ENCODE measurements around the gene ICAM1. TPM values are rescaled to one million over a fixed set of nuclear protein-coding genes. Genes with fewer than 3 reads are reported as not detected.

Gene ICAM1
- total and polyA plus RNA-seq, 2 of the 13 experiments (the other 11 are each of a cell fraction or from before 2014, with no cell fraction given): 37.9 to 98.4 TPM

GRCh38 chr19:10332965-10333757 is 62.2 kb downstream of the ICAM1 start, which contains the start of gene RAVER1 (continued):
- TF ChIP-seq FLYWCH1 (CRISPR knock-in tag; IDR thresholded peaks at IDR 0.05) (no peak), ZBTB44 (CRISPR knock-in tag; IDR thresholded peaks at IDR 0.05) (0 out of 2 replicates have a peak, but pooled peaks have one; percentile 9), RFX5 (IDR thresholded peaks at IDR 0.05; ENCODE audit: low read depth, low read length) (no peak), TOPORS (CRISPR knock-in tag; IDR thresholded peaks at IDR 0.05) (no peak), ESRRA (CRISPR knock-in tag; IDR thresholded peaks at IDR 0.05; ENCODE audit: low read depth) (peak; percentile 63; the same call in 1 of the 2 replicates), ZNF710 (CRISPR knock-in tag; IDR thresholded peaks at IDR 0.05; ENCODE audit: borderline replicate concordance) (no peak), ZSCAN20 (CRISPR knock-in tag; IDR thresholded peaks at IDR 0.05; ENCODE audit: borderline replicate concordance) (no peak), KLF13 (CRISPR knock-in tag; IDR thresholded peaks at IDR 0.05) (no peak), IRX3 (CRISPR knock-in tag; IDR thresholded peaks at IDR 0.05; ENCODE audit: borderline replicate concordance, low read depth) (no peak), FOXA3 (CRISPR knock-in tag; IDR thresholded peaks at IDR 0.05) (no peak; the same call in 1 of the 2 replicates), ZNF367 (CRISPR knock-in tag; IDR thresholded peaks at IDR 0.05; ENCODE audit: borderline replicate concordance) (no peak), ZNF670 (CRISPR knock-in tag; IDR thresholded peaks at IDR 0.05; ENCODE audit: borderline replicate concordance) (no peak), EP300 (IDR thresholded peaks at IDR 0.05; ENCODE audit: low read depth in 2 of 2, low read length in 2 of 2) (no peak; a peak in 1 of 4 replicates), EP300 (CRISPR knock-in tag; IDR thresholded peaks at IDR 0.05; ENCODE audit: borderline replicate concordance) (peak; percentile 43; the same call in 1 of the 2 replicates), HCFC1 (IDR thresholded peaks at IDR 0.05; ENCODE audit: low read depth, low read length) (no peak), ZNF207 (IDR thresholded peaks at IDR 0.05; ENCODE audit: borderline replicate concordance) (no peak), ASH2L (IDR thresholded peaks at IDR 0.05; ENCODE audit: insufficient read length, low read depth, low read length) (peak; percentile 87), TCF7 (IDR thresholded peaks at IDR 0.05; ENCODE audit: low read depth) (no peak), RXRA (CRISPR knock-in tag; IDR thresholded peaks at IDR 0.05) (no peak; the same call in 1 of the 2 replicates)
- TF ChIP-seq, protein P1, sequence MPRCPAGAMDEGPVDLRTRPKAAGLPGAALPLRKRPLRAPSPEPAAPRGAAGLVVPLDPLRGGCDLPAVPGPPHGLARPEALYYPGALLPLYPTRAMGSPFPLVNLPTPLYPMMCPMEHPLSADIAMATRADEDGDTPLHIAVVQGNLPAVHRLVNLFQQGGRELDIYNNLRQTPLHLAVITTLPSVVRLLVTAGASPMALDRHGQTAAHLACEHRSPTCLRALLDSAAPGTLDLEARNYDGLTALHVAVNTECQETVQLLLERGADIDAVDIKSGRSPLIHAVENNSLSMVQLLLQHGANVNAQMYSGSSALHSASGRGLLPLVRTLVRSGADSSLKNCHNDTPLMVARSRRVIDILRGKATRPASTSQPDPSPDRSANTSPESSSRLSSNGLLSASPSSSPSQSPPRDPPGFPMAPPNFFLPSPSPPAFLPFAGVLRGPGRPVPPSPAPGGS (CRISPR knock-in tag; IDR thresholded peaks at IDR 0.05): peak; percentile 56; the same call in 1 of the 2 replicates
- TF ChIP-seq, protein P2, sequence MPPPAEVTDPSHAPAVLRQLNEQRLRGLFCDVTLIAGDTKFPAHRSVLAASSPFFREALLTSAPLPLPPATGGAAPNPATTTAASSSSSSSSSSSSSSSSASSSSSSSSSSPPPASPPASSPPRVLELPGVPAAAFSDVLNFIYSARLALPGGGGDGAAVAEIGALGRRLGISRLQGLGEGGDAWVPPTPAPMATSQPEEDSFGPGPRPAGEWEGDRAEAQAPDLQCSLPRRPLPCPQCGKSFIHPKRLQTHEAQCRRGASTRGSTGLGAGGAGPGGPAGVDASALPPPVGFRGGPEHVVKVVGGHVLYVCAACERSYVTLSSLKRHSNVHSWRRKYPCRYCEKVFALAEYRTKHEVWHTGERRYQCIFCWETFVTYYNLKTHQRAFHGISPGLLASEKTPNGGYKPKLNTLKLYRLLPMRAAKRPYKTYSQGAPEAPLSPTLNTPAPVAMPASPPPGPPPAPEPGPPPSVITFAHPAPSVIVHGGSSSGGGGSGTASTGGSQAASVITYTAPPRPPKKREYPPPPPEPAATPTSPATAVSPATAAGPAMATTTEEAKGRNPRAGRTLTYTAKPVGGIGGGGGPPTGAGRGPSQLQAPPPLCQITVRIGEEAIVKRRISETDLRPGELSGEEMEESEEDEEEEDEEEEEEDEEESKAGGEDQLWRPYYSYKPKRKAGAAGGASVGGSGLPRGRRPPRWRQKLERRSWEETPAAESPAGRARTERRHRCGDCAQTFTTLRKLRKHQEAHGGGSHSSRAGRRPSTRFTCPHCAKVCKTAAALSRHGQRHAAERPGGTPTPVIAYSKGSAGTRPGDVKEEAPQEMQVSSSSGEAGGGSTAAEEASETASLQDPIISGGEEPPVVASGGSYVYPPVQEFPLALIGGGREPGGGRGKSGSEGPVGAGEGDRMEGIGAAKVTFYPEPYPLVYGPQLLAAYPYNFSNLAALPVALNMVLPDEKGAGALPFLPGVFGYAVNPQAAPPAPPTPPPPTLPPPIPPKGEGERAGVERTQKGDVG (CRISPR knock-in tag; IDR thresholded peaks at IDR 0.05; ENCODE audit: borderline replicate concordance): peak; percentile 45; the same call in 1 of the 2 replicates

All from HepG2 (cell line).